Measurements from ENCODE around the gene SLC8A3. TPM values are rescaled to one million over a fixed set of nuclear protein-coding genes. Genes with fewer than 3 reads are reported as not detected.

Gene SLC8A3
- total RNA-seq, 1 experiment from 2014 or later = 0.13 TPM

DNA sequence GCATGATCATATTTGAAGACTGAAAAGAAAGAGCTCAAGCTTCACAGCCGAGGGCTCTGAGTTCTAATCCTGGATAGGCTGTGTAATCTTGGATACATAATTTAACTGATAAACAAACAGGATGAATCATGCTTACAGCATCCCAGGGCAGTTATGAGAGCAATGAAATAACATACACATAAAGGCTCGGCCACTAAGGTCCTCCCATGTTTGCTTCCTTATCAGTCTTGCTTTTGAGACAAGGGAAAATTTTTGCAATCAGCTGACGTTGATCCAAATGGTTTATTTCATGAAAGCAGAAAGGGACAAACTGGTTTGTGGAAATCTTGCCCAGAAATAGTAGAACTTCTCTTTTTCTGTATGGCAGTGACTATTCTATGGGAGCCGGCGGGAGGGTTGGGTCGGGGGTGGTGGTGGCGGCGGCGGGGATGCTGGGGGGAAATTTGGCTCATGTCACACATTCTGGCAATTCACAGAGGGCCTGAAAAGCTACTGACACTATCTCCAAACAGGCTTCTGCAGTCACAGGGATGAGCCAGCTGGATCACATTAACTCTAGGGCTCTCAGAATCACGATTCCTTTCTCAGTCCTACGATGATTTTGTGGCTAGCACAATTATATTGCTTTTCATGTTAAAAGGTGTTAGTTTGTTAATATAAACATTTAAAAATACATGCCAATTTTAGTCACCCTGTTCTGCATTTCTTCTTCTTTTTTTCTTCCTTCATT is 124.5 kb downstream of the SLC8A3 start:
- H3K79me1 ChIP-seq (ENCODE audit: insufficient read depth, low read depth, low read length, poor library complexity, severe bottlenecking) = no peaks in the 10 kb centered on the region
- no peak overlapping the region for H3K4ac ChIP-seq (ENCODE audit: low read depth, low read length)
- peaks cover 0 to 5% of the 10 kb centered on the region in 2 experiments; a peak in 2 of 4 replicates for H3K4me1 Mint-ChIP-seq
- no peak overlapping the region for H2AFZ ChIP-seq (ENCODE audit: low read length)
- H2BK5ac ChIP-seq (ENCODE audit: insufficient read length, low read length) = no peak overlapping the region
- H3K4me1 ChIP-seq (ENCODE audit: insufficient read depth, low read length) = no peaks in the 10 kb centered on the region; the same call in 1 of the 2 replicates
- H3K79me2 ChIP-seq (ENCODE audit: insufficient read depth, low read length) = no peaks in the 10 kb centered on the region
- no peak overlapping the region for H3K27ac Mint-ChIP-seq
- H3K36me3 Mint-ChIP-seq (ENCODE audit: insufficient read depth in 1 of 3, low read depth in 3 of 3) = no peaks in the 10 kb centered on the region
- H4K20me1 ChIP-seq (ENCODE audit: control insufficient read depth, insufficient read depth, insufficient read length) = no peaks in the 10 kb centered on the region
- H4K91ac ChIP-seq (ENCODE audit: insufficient read length, low read depth, low read length) = no peak overlapping the region
- peaks cover 3% of the 10 kb centered on the region for H3K27me3 Mint-ChIP-seq (ENCODE audit: low read depth)
- H3K23ac ChIP-seq (ENCODE audit: insufficient read length, low read depth, low read length) = no peak overlapping the region
- no peaks in the 10 kb centered on the region for H3K9me3 Mint-ChIP-seq
- no CpG with 5 or more reads among the region's 11 CpGs for WGBS (ENCODE audit: extremely low coverage, insufficient read length, low lambda C conversion rate)
- no peak overlapping the region for H3K18ac ChIP-seq (ENCODE audit: insufficient read length, low read depth, low read length)
- TF ChIP-seq, protein P1, sequence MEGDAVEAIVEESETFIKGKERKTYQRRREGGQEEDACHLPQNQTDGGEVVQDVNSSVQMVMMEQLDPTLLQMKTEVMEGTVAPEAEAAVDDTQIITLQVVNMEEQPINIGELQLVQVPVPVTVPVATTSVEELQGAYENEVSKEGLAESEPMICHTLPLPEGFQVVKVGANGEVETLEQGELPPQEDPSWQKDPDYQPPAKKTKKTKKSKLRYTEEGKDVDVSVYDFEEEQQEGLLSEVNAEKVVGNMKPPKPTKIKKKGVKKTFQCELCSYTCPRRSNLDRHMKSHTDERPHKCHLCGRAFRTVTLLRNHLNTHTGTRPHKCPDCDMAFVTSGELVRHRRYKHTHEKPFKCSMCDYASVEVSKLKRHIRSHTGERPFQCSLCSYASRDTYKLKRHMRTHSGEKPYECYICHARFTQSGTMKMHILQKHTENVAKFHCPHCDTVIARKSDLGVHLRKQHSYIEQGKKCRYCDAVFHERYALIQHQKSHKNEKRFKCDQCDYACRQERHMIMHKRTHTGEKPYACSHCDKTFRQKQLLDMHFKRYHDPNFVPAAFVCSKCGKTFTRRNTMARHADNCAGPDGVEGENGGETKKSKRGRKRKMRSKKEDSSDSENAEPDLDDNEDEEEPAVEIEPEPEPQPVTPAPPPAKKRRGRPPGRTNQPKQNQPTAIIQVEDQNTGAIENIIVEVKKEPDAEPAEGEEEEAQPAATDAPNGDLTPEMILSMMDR (conservative IDR thresholded peaks at IDR 0.05) = no peak
- no peak overlapping the region for H3K4me2 ChIP-seq (ENCODE audit: insufficient read depth, insufficient read length, low read length)
- no peak overlapping the region for H2AK5ac ChIP-seq (ENCODE audit: insufficient read length, low read length)
- H2BK12ac ChIP-seq (ENCODE audit: insufficient read length, low read depth, low read length) = no peak overlapping the region
- H2BK15ac ChIP-seq (ENCODE audit: low read depth, low read length) = no peak overlapping the region
- H3K23me2 ChIP-seq (ENCODE audit: insufficient read length, low read depth, low read length, poor library complexity, severe bottlenecking) = no peaks in the 10 kb centered on the region
- DNase-seq = no peak
- H4K8ac ChIP-seq (replicated peaks; ENCODE audit: insufficient read length, low read depth, low read length) = no peak overlapping the region
- H3K27me3 ChIP-seq (ENCODE audit: insufficient read depth, low read length) = no peaks in the 10 kb centered on the region
- no peak overlapping the region for H3K14ac ChIP-seq (ENCODE audit: insufficient read depth, low read length)
- no peak overlapping the region for H4K5ac ChIP-seq (ENCODE audit: insufficient read length, low read depth, low read length)
- H3K56ac ChIP-seq (ENCODE audit: insufficient read length, low read depth, low read length) = no peak overlapping the region
- H3K9ac ChIP-seq (ENCODE audit: extremely low read depth, insufficient read length, low read length) = no peak overlapping the region
- no peak overlapping the region for H3T11ph ChIP-seq (ENCODE audit: low read length)
- no peak overlapping the region for H2BK20ac ChIP-seq (ENCODE audit: low read depth, low read length, poor library complexity, severe bottlenecking)
- no peaks in the 10 kb centered on the region for H3K9me3 ChIP-seq (ENCODE audit: control insufficient read depth, low read depth, low read length)
- no peak overlapping the region for H2BK120ac ChIP-seq (ENCODE audit: low read depth, low read length, poor library complexity, severe bottlenecking)
- no peak overlapping the region for H3K4me3 Mint-ChIP-seq
- H3K27ac ChIP-seq (ENCODE audit: insufficient read length, low read depth, low read length) = no peak overlapping the region

Measured in H9 (cell line).